HFFc6 (cell line): ENCODE data around the gene FFAR4. TPM values are rescaled to one million over a fixed set of nuclear protein-coding genes. Genes with fewer than 3 reads are reported as not detected.
A peak's percentile ranks its signal among the peaks of the same experiment; 100 is the strongest.

Experiments
- DNase-seq: peaks from one replicate; pipeline ENCODE4 v3.0.0-alpha.2; 2018
- H3K27ac Mint-ChIP-seq: 2 replicates; pipeline ENCODE4 v1.8.0; 2020; ENCODE audit warnings: mild to moderate bottlenecking, mixed read lengths
- H3K27me3 Mint-ChIP-seq: 2 replicates; pipeline ENCODE4 v1.8.0; 2021; ENCODE audit warnings: mild to moderate bottlenecking, moderate library complexity, mixed read lengths; ENCODE audit not compliant: insufficient read depth
- H3K36me3 Mint-ChIP-seq: 2 replicates; pipeline ENCODE4 v1.8.0; 2021; ENCODE audit warnings: low read depth, mixed read lengths
- H3K4me1 Mint-ChIP-seq: 2 replicates; pipeline ENCODE4 v1.8.0; 2020; ENCODE audit warnings: low read depth, mixed read lengths
- H3K4me3 Mint-ChIP-seq: 2 replicates; pipeline ENCODE4 v1.8.0; 2020; ENCODE audit warnings: mild to moderate bottlenecking, moderate library complexity, mixed read lengths
- H3K9me3 Mint-ChIP-seq: 2 replicates; pipeline ENCODE4 v1.8.0; 2020; ENCODE audit warnings: mild to moderate bottlenecking, mixed read lengths
- total RNA-seq, 6 experiments: library from RNA; stranded (reverse); fragmentation: NEBNext Ultra II Directional; extraction: Animal tissue kit (Norgen Biotek cat#: 25700); gene quantifications; 2 replicates in 1 of 6; 3 replicates in 5 of 6; pipeline ENCODE4 v1.2.3, GENCODE V29; 2021
- TF ChIP-seq, protein P1 (sequence below): fragments of 200-600 bp; sonication (generic); IDR thresholded peaks from 2 replicates; pipeline ENCODE4 v1.5.0; 2021; ENCODE audit warnings: antibody characterized with exemption, mild to moderate bottlenecking

Gene FFAR4
- total RNA-seq, 6 experiments from 2014 or later, result not detected

DNA sequence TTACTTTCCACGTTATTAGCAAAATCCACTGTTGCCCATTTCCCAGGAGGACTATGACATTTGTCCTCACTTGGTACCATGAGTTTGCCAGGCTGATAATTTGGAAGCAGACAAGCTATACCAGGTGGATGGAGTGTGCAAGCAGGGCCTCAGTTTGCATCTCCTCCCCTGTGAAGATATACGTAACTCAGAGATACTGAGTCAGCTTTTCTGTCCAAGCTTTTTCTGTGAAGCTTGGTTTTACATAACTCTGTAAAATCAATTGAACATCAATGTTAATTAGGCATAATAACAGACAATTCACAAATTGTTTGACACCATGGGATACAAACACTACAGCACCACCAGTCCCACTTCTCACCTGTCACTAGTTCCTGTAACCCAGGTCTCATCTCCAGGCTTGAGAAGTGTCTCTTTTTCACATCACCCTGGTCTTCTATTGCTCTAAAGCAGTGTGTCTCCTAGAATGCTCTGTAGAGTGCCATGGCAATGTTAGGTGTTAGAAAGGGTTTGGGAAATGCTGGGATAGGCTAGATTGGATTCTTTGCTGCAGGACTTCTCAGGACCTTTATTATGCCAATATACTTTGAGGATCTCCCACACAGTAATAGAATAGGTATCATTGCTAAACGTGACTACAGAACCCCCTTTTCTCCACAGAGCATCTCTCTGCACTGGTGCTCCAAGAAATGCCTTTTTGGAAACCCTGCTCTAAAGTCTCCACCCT is 13.7 kb downstream of the FFAR4 start:
- no peaks in the 10 kb centered on the region; the same call in 1 of the 2 replicates for H3K4me1 Mint-ChIP-seq
- H3K27ac Mint-ChIP-seq, result no peak overlapping the region
- H3K36me3 Mint-ChIP-seq, result no peaks in the 10 kb centered on the region
- peaks cover 47% of the 10 kb centered on the region for H3K27me3 Mint-ChIP-seq
- H3K4me3 Mint-ChIP-seq, result no peak overlapping the region
- no peaks in the 10 kb centered on the region; the same call in 1 of the 2 replicates for H3K9me3 Mint-ChIP-seq
- no peak for DNase-seq
- TF ChIP-seq, protein P1, sequence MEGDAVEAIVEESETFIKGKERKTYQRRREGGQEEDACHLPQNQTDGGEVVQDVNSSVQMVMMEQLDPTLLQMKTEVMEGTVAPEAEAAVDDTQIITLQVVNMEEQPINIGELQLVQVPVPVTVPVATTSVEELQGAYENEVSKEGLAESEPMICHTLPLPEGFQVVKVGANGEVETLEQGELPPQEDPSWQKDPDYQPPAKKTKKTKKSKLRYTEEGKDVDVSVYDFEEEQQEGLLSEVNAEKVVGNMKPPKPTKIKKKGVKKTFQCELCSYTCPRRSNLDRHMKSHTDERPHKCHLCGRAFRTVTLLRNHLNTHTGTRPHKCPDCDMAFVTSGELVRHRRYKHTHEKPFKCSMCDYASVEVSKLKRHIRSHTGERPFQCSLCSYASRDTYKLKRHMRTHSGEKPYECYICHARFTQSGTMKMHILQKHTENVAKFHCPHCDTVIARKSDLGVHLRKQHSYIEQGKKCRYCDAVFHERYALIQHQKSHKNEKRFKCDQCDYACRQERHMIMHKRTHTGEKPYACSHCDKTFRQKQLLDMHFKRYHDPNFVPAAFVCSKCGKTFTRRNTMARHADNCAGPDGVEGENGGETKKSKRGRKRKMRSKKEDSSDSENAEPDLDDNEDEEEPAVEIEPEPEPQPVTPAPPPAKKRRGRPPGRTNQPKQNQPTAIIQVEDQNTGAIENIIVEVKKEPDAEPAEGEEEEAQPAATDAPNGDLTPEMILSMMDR, result no peak

DNA sequence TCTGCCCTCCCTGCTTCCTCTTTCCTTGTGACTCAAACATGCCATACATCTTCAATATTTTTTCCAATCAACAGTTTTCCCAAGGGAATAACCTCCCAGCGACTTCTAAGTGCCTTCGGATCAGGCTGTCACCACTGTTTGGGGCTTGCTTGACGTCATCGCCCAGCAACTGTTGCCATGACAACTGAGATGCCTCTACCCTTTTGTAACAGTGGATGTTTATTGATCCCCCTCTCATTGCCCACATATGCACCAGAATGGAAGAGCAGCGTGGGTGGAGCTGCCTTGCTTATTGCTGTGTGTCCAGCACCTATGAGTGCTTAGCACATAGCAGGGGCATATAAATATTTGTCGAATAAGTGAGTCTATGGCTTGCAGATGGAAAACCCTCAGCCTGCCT is 14.4 kb downstream of the FFAR4 start:
- TF ChIP-seq, protein P1, result no peak
- no peaks in the 10 kb centered on the region; the same call in 1 of the 2 replicates for H3K4me1 Mint-ChIP-seq
- H3K4me3 Mint-ChIP-seq, result no peak overlapping the region
- peaks cover 49% of the 10 kb centered on the region for H3K27me3 Mint-ChIP-seq
- peak; percentile 21 for DNase-seq
- no peak overlapping the region for H3K27ac Mint-ChIP-seq
- no peaks in the 10 kb centered on the region; the same call in 1 of the 2 replicates for H3K9me3 Mint-ChIP-seq
- no peaks in the 10 kb centered on the region for H3K36me3 Mint-ChIP-seq

DNA sequence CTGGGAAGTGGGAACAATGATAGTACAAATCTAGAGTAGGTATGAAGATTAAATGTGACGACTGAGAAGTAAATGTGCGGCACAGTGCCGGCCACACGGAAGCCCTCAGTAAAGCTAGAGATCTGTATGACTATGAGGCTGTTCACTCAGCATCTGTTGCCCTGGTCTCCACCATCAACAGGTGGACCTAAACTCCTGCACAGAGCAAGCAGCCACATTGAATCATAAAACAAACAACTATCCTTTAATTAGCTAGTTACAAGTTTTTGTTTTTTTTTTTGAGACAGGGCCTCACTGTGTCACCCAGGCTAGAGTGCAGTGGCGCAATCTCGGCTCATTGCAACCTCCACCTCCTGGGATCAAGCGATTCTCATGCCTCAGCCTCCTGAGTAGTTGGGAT is 18.0 kb downstream of the FFAR4 start:
- DNase-seq, result no peak
- TF ChIP-seq, protein P1, result no peak
- Mint-ChIP-seq H3K27me3 (peaks cover 54% of the 10 kb centered on the region), H3K27ac (no peak overlapping the region), H3K4me3 (no peak overlapping the region), H3K9me3 (no peaks in the 10 kb centered on the region; the same call in 1 of the 2 replicates), H3K36me3 (no peaks in the 10 kb centered on the region), H3K4me1 (no peaks in the 10 kb centered on the region; the same call in 1 of the 2 replicates)

DNA sequence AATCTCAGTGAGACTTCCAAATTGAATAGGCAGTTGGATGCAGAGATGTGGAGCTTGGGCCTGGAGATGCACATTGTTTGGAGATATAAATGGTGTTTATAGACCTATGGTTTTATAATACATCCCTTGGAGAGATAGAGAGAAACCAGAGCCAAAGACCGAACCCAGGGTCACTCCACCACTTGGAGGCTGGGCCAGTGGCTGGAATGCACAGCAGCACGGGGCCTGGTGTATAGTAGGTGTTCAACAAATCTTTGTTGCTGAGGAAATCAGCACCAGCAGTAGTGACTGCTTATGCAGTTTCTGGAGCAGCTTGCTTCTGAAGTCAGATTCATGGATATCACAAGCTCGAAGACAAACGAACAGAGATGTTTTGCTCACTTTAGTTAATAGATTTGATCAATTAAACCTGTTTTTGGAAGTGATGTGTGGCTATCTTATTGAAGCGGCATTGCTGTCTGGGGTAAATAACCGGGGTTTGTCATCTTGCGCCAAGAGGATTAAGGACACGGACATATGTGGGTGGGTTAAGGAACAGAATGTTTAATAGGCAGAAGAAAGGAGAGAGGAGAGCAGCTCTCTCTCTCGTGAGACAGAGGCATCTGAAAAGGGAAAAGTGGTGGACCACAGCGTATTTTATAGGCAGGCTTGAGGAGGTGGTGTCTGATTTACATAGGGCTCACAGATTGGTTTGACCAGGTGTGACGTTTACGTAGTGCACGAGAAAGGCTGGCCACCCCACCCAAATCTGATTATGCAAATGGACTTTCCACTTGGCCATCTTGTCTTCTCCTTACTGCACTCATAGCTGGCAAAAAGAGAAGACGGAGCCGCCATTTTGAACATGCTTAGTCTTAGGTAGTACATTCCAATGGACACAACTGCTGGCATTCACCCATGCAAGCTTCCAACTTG is 23.4 kb downstream of the FFAR4 start:
- no peak overlapping the region for H3K4me3 Mint-ChIP-seq
- H3K27ac Mint-ChIP-seq, result no peak overlapping the region
- peaks cover 58% of the 10 kb centered on the region for H3K27me3 Mint-ChIP-seq
- no peaks in the 10 kb centered on the region for H3K9me3 Mint-ChIP-seq
- H3K36me3 Mint-ChIP-seq, result no peaks in the 10 kb centered on the region
- no peaks in the 10 kb centered on the region for H3K4me1 Mint-ChIP-seq
- DNase-seq, result no peak
- TF ChIP-seq, protein P1, result no peak

DNA sequence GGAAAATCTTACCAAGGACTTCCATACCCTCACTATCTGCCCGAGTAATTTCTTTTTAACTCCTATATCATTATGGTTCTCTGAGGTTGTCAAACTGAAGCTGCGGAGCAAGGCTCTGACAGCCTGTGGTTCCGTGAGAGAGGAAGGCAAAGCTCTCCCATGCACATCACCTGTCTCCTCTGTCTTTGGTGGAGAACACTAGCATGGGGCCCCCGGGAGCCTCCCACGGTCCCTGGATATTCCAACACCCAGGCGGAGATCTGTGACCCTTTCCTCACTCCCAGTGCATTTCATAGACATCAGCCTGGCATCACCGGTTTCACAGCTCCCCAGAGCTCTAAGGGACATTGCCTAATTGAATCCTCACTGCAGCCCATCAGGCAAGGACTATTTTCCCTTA is 24.2 kb downstream of the FFAR4 start:
- Mint-ChIP-seq H3K36me3 (no peaks in the 10 kb centered on the region), H3K4me3 (no peak overlapping the region), H3K4me1 (no peaks in the 10 kb centered on the region), H3K27me3 (peaks cover 51% of the 10 kb centered on the region), H3K27ac (no peak overlapping the region), H3K9me3 (no peaks in the 10 kb centered on the region)
- TF ChIP-seq, protein P1, result no peak
- DNase-seq, result no peak
